Astrocyte (in vitro differentiated cells and primary cell): ENCODE measurements around the gene ERG28.

Experiments
- CTCF ChIP-seq: IDR thresholded peaks from 2 replicates; pipeline ENCODE4 v1.5.1; 2011; ENCODE audit warnings: low read depth, mild to moderate bottlenecking, inconsistent platforms, low read length, moderate library complexity; ENCODE audit not compliant: insufficient read depth
- EZH2 ChIP-seq: IDR thresholded peaks from 2 replicates; pipeline ENCODE4 v1.6.1; 2012; ENCODE audit warnings: mild to moderate bottlenecking, low read length, inconsistent platforms; ENCODE audit not compliant: insufficient read depth

- TF ChIP-seq CTCF (no peak), EZH2 (no peak)
Measured at GRCh38 chr14:75647640-75648039, 13.0 kb downstream of the ERG28 start.
